ENCODE data around the gene BRD7. TPM values are rescaled to one million over a fixed set of nuclear protein-coding genes. Genes with fewer than 3 reads are reported as not detected.
A peak's percentile ranks its signal among the peaks of the same experiment; 100 is the strongest.

BRD7 gene
- total RNA-seq, 1 donor: 15.6 TPM

DNA sequence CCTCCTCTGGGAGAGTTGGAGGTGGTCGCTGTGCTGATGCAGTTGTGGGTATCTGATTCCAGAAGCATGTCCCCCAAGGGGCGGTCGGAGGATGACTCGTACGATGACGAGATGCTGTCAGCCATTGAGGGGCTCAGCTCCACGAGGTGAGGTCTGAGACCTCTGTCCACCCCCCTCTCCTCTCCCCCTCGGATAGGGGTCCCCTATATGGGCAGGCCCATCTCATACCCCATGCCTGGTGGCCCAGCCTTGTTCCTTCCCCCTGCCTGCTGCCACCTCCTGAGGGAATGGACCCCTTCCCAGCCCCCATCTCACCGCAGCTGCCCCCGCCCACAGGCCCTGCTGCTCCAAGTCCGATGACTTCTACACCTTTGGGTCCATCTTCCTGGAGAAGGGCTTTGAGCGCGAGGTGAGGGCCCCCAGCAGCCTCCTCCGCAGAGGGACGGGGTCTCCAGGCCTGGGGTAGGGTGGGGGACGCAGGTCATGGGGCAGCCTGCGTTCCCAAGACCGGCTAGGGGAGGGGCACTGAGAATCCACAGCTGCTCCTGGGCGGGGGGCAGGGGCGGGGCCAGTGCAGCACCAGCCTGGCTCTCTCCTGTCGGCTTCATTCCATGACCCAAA, 63.2 kb downstream of the BRD7 start:
- no peak for DNase-seq (ENCODE audit: low read depth in 2 of 3, low spot score in 2 of 3)

DNA sequence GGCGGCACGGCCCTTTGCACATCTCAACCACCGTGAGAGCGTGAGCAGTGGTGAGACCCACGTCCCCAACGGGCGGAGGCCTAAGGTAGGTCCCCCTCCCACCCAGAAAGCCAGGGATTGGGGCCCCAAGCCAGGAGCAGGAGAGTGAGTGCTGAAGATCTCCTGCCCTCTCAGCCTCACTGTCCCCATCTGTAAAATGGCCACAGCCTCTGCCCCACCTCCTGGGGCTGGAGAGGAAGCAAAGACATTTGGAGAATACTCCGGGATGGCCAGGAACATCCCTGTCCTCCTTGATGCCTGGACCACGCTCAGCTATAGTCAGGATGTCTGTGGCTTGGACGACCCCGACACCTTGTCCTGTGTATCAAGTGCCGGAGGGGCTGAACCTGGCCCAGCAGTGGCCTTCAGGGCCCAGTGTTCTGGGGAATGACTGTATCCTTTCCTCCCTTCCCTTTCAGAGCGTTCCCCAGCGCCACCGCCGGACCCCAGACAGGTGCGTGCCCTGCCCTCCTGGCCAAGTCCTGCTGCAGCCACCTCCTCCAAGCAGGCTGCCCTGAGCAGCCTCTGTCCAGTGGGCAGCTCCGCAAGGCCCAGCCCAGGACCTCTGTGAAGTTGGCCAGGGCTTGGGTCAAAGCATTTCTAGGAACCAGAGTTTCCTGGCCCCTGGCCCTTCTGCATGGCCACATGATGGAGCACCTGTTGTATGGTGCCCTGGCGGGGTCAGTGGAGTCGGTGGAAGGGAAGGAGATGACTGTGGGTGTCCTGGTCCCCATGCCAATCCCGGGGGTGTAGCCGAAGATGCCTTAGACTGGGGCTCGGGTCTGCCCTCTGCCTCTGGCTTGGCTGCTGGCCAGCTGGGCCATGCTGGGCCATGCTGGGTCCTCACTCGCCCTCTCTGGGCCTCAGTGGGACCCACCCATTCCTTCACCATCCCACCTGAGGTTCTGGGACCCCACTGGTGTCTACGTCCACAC, 64.0 kb downstream of the BRD7 start:
- no peak for DNase-seq (ENCODE audit: low read depth in 2 of 3, low spot score in 2 of 3)

DNA sequence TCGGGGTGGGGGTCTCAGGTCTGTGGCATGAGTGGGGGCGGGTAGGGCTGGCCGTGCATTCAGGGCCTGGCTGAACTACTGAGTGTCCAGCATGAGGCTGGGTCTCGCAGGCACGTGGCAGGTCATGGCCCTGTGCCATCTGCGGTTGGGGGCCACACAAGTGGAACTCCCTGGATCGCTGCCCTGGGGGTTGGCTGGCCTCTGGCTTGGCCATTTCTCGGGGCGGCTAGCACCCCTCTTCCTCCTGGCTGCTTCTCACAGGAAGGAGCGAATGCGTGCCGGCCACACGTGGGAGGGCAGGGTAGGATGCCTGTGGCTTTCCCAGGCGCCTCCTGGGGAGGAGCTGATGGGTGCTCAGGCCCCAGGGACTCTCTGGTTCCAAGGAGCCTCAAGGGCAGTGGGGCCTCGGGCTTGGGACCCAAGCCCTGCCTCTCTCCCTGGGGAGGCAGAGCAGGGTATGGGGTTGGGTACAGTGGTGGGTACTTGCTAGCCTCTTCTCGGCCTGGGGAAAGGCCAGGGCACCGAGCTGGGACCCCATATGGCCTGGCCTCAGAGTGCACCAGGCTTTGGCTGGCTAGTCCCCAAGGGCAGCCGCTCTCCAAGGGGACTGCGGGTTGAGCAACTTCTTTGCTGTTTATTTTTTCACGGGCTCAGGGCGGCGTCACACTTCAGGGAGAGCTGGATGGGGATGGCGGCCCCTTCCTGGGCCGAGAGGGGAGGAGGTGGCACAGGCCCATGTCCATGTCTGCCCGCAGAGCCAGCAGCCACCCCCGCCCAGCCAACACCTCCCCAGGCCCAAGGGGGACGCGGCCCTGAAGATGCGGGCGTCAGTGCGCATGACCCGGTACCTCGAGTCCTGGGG, 65.0 kb downstream of the BRD7 start:
- DNase-seq (ENCODE audit: low read depth in 2 of 3, low spot score in 2 of 3): no peak

DNA sequence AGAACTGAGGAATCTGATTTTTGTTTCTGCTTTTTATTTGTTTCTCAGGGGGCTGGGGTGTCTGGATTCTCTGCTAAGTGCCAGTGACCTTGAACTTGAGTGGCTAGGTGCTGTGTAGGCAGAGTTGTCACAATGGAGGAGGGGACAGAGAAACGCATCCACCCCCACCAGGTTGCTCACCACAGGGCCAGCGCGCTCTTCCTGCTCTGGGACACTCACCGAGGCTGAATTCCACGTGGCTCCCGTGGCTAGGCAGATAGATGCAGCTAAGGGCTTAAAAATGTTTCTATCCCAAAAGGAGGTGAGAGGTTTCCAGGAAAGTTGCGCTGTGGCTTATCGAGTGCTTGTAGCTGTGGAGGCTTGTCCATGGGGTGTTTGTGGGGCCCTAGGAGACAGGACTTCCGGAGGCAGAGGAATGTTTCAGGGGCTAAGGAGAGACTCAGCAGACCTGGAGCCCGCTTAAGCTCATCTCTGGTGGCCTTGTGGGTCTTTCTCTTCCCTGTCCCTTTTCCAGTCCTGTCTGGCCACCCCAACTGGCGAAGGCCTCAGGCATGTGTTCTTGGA, 65.7 kb downstream of the BRD7 start:
- no peak for DNase-seq (ENCODE audit: low read depth in 2 of 3, low spot score in 2 of 3)

DNA sequence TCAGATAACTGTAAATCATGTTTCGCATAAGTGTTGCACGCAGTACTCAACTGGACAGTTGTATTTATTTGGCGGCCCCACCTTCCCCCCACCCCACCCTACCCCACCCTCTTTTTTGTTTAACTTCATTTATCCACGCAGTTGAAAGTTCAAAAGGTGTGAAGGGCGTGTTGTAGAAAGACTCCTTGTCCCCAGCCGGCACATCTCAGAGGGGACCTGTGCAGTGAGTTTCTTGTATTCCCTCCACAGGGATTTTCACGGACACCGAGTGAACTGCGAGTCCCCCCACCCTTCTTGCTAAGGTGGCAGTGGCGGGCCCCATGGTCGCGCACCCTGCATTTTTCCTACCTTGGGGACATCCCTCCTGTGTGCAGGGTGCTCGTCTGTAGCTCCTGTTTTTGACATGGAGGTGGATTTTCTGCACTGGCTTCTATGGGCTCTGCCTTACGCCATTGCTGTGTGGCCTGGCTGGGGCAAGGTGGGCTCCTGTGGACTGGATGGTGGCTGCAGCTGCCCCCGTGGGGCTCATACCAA, 66.2 kb downstream of the BRD7 start:
- DNase-seq (ENCODE audit: low read depth in 2 of 3, low spot score in 2 of 3): no peak

DNA sequence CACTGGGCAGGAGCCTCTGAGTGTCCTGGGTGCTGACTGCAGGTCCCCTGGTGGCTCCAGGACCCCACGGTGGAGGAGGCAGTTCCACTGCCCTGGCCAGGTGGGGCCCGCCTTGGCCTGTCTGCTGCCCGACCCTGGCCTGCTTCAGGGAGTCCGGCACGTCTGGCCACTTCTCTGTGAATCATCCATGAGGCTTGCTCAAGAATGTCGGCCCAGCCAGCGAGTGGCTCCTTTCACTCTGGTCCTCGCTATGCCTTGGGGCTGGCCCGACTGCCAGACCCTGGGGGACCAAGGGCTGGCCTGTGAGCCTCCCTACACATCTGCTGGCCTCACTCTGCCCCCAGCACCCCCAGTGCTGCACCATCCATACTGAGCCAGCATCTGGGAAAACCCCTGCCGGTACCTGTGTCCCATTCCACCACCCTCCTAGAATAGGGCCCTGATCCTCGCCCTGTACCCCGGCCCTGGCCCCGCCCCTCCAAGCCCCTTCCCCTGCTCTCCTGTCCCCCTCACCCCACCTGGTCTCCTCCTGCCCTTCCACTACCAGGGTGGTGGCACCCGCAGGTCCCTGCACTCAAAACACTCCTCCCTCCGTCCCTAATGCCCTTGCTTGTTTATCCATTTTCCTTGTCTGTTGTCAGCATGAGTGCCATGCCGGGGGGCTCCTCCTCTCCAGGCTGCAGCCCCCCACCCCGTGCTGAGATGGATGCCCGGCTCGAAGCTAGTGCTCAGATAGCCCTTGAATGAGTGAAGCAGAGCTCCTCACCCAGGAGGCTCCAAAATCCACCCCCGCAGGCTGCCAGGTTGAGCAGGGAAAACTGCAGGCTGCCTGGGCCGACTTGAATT, 66.9 kb downstream of the BRD7 start:
- DNase-seq (ENCODE audit: low read depth in 2 of 3, low spot score in 2 of 3): no peak

DNA sequence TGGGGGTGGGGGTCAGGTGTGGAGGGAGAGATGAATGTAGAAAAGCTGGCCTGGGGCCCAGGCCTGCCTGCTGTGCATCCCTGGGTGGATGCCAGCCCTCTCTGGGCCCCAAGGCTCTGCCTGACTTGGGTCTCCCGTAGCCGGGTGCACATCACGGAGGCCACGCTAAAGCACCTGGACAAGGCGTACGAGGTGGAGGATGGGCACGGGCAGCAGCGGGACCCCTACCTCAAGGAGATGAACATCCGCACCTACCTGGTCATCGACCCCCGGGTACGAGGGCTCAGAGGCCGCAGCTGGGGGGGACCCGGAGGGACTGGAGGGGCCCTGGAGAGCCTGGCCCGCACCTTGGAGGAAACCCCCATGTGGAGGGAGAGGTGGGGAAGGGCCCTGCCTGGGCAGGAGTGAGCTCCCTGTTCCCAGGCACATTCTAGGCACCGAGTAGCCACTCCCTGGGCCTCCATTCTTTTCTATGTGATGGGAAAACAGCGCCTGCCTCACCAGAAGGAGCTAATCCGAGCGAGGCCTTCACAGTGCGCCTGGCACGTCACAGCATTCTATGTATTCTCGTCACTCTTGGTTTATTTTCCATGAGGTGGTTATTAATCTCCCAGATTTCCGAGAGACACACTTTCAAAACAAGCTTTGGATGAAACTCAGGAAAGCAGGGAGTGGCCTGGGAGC, 67.7 kb downstream of the BRD7 start:
- no peak for DNase-seq (ENCODE audit: low read depth in 2 of 3, low spot score in 2 of 3)

DNA sequence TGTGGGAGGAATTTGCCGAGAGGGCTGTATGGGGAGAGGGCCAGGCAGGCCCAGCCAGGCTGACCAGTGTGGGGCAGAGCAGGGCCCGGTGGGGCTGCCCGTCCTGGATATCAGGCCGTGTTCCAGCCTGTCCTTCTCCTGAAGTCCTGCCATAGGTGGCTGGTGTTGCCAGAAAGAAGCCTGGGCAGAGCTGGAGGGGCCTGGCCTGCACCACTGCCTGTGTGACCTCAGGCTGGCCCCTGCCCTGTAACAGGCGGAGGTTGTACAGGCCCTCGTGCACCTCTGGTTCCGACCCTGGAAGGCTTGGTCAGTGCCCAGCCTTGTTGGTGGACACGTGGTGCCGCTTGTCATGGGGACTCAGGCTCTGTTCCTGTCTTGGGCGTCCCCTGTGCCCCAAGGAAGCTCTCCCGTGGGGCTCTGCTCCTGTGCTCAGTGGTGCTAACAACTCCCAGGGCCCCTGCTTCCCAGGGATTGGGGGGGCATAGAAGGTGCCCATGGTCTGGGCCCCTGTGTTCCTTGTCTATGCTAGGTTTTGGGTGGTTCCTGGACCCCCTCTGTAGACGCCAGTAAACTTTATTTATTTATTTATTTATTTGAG, 69.2 kb downstream of the BRD7 start:
- DNase-seq (ENCODE audit: low read depth in 2 of 3, low spot score in 2 of 3): no peak

DNA sequence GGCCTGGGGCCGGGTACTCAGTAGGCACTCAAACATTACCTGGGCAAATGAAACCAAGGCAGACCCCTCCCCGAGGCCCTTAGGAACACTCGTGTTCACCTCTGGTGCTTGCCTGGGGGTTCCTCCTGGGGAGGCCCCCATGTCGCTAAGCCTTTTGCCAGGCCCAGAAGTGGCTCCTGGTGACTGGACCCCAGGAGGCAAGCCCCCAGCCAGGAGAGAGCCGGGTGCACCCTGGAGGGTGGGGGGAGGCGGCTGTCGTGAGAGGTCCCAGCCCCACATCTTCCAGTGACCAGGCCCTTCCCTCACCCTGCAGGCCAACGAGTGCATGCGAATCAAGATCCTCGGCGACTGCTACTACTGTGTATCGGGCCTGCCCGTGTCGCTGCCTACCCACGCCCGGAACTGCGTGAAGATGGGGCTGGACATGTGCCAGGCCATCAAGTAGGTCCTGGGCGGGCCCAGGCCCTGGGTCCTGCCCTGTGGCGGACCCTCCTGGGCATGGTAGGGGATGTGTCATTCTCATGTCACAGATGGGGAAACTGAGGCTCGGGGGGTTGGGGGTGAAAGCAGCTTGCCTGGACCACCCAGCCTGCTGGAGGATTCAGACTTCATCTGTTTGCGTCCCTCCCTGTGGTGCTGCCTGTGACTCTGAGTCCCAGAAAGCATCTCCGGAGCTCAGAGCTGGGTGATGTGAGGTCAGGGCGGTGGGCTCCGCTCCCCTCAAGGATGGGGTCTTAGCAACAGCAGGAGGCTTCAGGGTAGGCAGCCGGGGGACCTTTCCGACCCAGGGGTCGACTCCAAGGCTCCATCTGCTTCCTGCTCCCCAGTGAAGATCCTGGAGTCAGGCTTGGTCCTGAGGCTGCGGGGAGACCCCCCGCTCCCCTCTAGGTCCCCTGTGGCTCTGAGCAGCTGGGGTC, 69.9 kb downstream of the BRD7 start:
- DNase-seq (ENCODE audit: low read depth in 2 of 3, low spot score in 2 of 3): no peak

DNA sequence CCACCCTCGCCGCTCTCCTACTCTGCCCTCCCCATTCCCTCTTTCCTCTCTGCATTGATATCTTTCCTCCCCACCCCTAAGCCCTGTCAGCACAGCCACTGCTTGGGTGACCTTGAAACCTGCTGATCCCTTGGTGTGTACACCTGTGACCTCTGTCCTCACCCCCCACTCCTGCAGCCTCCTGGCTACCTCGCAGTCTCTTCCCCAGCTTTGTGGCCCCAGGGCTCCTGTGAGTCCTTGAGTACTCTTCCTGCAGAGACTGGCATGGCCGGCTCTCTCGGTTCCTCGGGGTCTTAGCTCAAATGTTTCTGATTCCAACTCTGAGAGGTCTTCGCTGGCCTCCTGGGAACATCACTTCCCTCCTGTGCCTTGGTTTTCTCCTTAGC, 70.7 kb downstream of the BRD7 start:
- no peak for DNase-seq (ENCODE audit: low read depth in 2 of 3, low spot score in 2 of 3)

DNA sequence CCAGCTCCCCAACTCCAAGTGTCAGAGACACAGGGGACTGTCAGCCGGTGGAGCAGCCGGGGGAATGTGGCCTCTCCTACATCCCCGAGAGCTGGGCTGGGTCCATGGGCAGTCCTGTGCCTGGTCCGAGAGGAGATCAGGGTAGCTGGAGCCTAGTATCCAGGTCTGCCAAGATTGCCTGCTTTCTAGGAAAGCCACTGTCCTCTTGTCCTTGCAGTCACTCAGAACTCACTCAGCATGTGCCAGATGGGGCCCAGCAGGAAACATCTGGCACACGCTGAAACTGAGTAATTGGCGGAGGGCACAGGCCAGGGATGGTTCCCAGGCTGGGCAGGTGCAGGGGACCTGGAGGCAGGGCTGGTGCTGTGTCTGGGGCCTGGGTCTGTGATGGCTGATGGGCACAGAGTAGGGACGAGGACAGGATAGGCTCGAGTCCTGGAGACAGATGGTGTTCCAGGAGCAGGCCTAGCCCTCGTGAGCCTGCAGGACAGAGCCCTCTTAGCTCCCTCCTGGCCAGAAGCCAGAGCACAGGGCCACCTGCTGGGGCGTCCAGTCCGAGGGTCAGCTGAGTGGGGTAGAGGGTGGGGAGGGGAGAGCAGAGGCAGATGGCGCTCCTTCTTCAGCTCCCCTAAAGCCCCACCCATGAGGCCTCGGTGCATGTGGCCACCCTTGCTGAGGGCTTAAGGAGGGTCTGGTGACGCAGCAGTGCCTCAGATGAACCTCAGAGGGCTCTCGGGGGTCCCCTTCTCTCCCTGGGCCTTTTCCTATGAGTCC, 71.3 kb downstream of the BRD7 start:
- DNase-seq (ENCODE audit: low read depth in 2 of 3, low spot score in 2 of 3): peak in 2 of 3 donors; percentile 45 to 71

DNA sequence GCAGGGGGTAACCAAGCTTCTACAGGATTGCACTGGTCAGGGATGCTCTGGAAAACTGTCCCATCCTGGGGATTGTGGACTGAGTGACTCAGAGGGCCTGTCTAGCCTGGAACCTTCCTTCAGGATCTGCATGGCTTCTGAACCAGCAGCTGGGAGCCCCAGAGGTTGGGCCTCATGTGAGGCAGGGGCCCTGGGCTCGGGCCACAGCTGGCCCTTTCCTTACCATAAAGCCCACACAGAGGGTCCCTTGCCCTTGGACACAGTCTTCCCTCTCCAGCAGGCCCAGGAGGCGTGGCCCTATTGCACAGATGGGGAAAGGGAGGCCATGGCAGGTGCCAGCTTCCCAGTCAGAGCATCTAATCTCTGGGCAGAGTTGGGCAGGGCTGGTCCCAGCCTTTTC, 72.0 kb downstream of the BRD7 start:
- no peak for DNase-seq (ENCODE audit: low read depth in 2 of 3, low spot score in 2 of 3)

DNA sequence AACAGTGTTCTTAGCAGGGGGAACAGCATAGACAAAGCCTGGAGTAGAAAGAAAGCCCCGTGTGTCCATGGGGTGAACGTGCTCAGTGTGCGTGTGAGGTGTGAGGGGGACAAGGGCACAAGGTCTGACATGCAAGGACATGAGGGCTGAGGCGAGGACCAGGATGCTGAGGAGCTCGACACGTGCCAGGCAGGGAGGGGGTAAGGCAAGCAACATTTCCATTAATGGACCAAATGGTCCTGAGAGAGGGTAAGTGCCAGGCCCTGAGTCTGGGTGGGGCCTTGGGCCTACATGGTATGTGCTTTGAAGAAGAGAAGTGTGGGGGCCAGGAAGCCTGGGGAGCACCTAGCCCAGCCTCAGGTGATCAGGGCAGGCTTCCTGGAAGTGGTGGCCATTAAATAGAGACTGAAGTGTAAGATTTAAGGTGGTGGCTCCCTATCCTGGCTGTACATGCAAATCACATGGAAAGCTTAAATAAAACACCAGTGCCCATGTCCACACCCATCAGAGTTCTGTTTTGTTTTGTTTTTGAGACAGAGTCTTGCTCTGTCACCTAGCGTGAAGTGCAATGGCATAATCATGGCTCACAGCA, 73.2 kb downstream of the BRD7 start:
- no peak for DNase-seq (ENCODE audit: low read depth in 2 of 3, low spot score in 2 of 3)

DNA sequence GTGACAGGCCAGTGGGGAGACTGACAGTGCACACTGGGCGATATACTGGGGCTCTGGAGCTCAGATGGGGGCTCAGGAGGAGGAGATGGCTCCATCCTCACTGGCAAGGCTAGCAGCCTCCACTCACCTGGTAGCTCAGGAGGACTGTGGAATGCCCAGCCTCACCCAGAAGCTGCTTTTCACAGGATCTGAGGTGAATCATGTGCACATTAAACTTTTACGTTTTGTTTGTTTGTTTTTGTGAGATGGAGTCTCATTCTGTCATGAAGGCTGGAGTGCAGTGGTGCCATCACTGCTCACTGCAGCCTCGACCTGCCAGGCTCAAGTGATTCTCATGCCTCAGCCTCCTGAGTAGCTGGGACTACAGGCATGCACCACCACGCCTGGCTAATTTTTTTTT, 73.8 kb downstream of the BRD7 start:
- DNase-seq (ENCODE audit: low read depth in 2 of 3, low spot score in 2 of 3): no peak

DNA sequence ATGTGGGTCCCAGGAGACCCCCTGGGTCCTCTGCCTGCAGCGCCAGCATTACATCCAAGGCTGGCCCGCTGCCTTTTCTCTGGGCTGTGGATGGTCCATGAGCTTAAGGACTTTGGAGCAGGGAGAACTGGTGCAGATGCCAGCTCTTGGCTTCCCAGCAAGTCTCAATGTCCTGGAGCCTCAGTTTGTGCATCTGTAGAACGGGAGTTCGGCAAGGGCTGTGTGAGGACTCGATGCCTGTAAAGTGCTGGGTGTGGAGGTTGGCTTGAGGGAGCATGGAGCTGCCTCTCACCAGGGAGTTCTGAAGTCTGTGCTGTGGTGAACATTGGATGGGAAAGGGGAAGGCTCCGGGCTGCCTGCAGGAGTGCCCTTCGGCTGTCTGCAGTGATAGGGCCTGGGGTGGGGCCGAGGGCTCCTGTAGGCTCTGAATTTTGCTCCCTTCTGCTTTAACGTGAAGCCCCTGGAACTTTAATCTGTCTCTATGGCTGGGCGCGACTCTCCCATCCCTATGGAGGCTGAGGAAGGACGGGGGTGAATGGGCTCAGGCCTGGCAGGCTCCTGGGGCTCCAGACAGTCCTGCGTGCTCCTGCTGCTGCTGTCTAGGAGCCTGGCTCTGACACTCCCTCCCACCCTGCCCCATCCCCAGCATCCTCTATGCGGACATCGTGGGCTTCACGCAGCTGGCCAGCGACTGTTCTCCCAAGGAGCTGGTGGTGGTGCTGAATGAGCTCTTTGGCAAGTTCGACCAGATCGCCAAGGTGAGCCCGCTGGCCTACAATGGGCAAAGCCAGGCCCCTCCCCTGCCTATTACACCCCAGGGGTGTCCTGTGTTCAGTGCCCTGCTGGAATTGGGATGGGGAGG, 74.6 kb downstream of the BRD7 start:
- DNase-seq (ENCODE audit: low read depth in 2 of 3, low spot score in 2 of 3): no peak

Measured in hematopoietic multipotent progenitor cell (in vitro differentiated cells).